Common myeloid progenitor, CD34-positive (primary cell): ENCODE results near the gene ITGA7.

ENCODE experiments used
- CTCF ChIA-PET: fragments of 350-600 bp; sonication (Branson Sonifier 250); formaldehyde crosslinking; loops from one replicate; lab custom pipeline; 2021; ENCODE audit warnings: antibody characterized with exemption; lab: Charles Lee
- POLR2A ChIA-PET: fragments of 350-600 bp; sonication (Branson Sonifier 250); formaldehyde crosslinking; loops from one replicate; lab custom pipeline; 2021; ENCODE audit warnings: antibody characterized with exemption; lab: Charles Lee
- DNase-seq, 3 donors: peaks; one replicate each; pipeline versions ENCODE4 v3.0.0 to v3.0.0-alpha.2; 2013
- H3K27ac ChIP-seq, 2 experiments: 1 replicate in 1 of 2; 2 replicates in 1 of 2; pipeline ENCODE4 v1.7.0; 2013; ENCODE audit warnings: inconsistent platforms in 2 of 2, low read length in 2 of 2, mild to moderate bottlenecking in 2 of 2, low read depth in 1 of 2, moderate library complexity in 1 of 2; ENCODE audit not compliant: severe bottlenecking in 2 of 2, insufficient read depth in 1 of 2, poor library complexity in 1 of 2
- H3K27me3 ChIP-seq, 5 experiments: replicated peaks in 2 of 5; 1 replicate in 3 of 5; 2 replicates in 2 of 5; pipeline versions ENCODE4 v1.6.1 to v1.7.0; 2013; ENCODE audit warnings: low read length in 4 of 5, mild to moderate bottlenecking in 2 of 5, moderate library complexity in 2 of 5, inconsistent platforms in 1 of 5; ENCODE audit not compliant: insufficient read depth in 5 of 5, control insufficient read depth in 4 of 5
- H3K36me3 ChIP-seq, 4 experiments: 1 replicate in 2 of 4; 2 replicates in 2 of 4; pipeline versions ENCODE4 v1.6.1 to v1.7.0; 2013; ENCODE audit warnings: low read length in 3 of 4, control low read depth in 1 of 4, mild to moderate bottlenecking in 1 of 4; ENCODE audit not compliant: control insufficient read depth in 4 of 4, insufficient read depth in 4 of 4
- H3K4me1 ChIP-seq, 4 experiments: 1 replicate in 3 of 4; 2 replicates in 1 of 4; pipeline versions ENCODE4 v1.6.1 to v1.7.1; 2013; ENCODE audit warnings: low read length in 3 of 4, mild to moderate bottlenecking in 3 of 4, control low read depth in 1 of 4, inconsistent platforms in 1 of 4, moderate library complexity in 1 of 4; ENCODE audit not compliant: control insufficient read depth in 4 of 4, insufficient read depth in 4 of 4; ENCODE audit errors: control extremely low read depth in 1 of 4
- H3K4me3 ChIP-seq, 7 experiments: 1 replicate in 4 of 7; 2 replicates in 3 of 7; pipeline versions ENCODE4 v1.5.1 to v1.7.0; 2013; ENCODE audit warnings: mild to moderate bottlenecking in 7 of 7, low read length in 6 of 7, moderate library complexity in 6 of 7, inconsistent platforms in 2 of 7, low read depth in 2 of 7, control low read depth in 1 of 7; ENCODE audit not compliant: insufficient read depth in 4 of 7, control insufficient read depth in 1 of 7; ENCODE audit errors: extremely low read depth in 1 of 7
- H3K9me3 ChIP-seq, 5 experiments: 1 replicate in 4 of 5; 2 replicates in 1 of 5; pipeline versions ENCODE4 v1.6.1 to v1.7.1; 2013; ENCODE audit warnings: low read length in 4 of 5, mild to moderate bottlenecking in 2 of 5, inconsistent platforms in 1 of 5, low read depth in 1 of 5, moderate library complexity in 1 of 5; ENCODE audit not compliant: control insufficient read depth in 4 of 5, insufficient read depth in 2 of 5; ENCODE audit errors: control extremely low read depth in 1 of 5
- WGBS: methylation state at CpG from one replicate; pipeline ENCODE4 v1.1.5; 2013; ENCODE audit not compliant: insufficient coverage; 5-methylcytosine and 5-hydroxymethylcytosine counted together

Gene ITGA7

DNA sequence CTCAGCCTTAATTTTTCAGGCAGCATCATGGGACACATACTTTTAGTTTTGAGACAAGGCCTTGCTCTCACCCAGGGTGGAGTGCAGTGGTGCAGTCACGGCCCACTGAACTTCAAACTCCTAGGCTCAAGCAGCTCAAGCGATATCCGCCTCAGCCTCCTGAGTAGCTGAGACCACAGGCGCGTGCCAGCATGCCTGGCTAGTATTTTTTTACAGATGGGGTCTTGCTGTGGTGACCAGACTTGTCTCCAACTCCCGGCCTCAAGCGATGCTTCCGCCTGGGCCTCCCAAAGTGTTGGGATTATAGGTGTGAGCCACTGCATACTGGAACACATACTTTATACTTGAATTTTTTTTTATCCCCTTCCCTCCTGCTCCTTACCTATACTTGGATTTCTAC, 15.2 kb upstream of the ITGA7 start:
- peaks cover 3 to 49% (median 38%) of the 10 kb centered on the region in 4 experiments for H3K36me3 ChIP-seq
- no peaks in the 10 kb centered on the region for H3K27me3 ChIP-seq
- no peak overlapping the region for H3K27ac ChIP-seq
- peaks cover 6 to 21% (median 14%) of the 10 kb centered on the region in 4 experiments for H3K4me1 ChIP-seq
- H3K4me3 ChIP-seq = no peak overlapping the region
- 97% methylated on average over 5 of the region's 8 CpGs for WGBS
- no peak for DNase-seq
- POLR2A ChIA-PET = no interaction called here
- H3K9me3 ChIP-seq = no peaks in the 10 kb centered on the region
- CTCF ChIA-PET = interaction anchor here (1.3 to 7.3 kb wide), 3 partner anchors 13 to 73 kb away, joined by 3 to 119 read pairs (median 5); a partner anchor contains a TSS

DNA sequence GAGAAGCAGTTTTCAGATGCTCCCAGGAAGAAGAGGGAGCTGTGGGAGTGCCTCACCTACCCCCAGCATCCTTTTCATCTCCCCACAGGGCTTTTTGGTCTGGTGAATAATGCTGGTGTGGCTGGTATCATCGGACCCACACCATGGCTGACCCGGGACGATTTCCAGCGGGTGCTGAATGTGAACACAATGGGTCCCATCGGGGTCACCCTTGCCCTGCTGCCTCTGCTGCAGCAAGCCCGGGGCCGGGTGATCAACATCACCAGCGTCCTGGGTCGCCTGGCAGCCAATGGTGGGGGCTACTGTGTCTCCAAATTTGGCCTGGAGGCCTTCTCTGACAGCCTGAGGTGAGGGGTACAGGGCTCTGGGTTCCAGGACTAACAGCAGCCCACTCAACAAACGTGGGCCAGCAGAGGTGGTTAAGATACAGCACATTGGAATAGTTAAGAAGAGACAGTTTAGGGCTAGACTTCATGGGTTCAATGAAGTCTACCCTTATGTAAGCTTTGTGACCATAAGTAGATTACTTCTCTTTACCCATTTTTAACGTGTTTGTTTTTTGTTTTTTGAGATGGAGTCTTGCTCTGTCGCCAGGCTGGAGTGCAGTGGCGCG, 14.0 kb upstream of the ITGA7 start:
- H3K9me3 ChIP-seq = no peaks in the 10 kb centered on the region
- ChIA-PET POLR2A (interaction anchor here (0.9 kb wide), 1 partner anchor 8 kb away, joined by 3 read pairs; no protein-coding TSS in a partner anchor), CTCF (interaction anchor here (1.7 to 7.3 kb wide), 3 partner anchors 8 to 16 kb away, joined by 4 to 119 read pairs (median 26); partner anchors contain the start of gene CD63)
- WGBS = 97% methylated on average over 13 of the region's 14 CpGs
- no peak for DNase-seq
- no peak overlapping the region for H3K4me3 ChIP-seq
- H3K27me3 ChIP-seq = no peaks in the 10 kb centered on the region
- H3K4me1 ChIP-seq = peaks cover 0 to 21% (median 13%) of the 10 kb centered on the region in 4 experiments
- H3K36me3 ChIP-seq = peaks cover 3 to 41% (median 35%) of the 10 kb centered on the region in 4 experiments
- no peak overlapping the region for H3K27ac ChIP-seq

DNA sequence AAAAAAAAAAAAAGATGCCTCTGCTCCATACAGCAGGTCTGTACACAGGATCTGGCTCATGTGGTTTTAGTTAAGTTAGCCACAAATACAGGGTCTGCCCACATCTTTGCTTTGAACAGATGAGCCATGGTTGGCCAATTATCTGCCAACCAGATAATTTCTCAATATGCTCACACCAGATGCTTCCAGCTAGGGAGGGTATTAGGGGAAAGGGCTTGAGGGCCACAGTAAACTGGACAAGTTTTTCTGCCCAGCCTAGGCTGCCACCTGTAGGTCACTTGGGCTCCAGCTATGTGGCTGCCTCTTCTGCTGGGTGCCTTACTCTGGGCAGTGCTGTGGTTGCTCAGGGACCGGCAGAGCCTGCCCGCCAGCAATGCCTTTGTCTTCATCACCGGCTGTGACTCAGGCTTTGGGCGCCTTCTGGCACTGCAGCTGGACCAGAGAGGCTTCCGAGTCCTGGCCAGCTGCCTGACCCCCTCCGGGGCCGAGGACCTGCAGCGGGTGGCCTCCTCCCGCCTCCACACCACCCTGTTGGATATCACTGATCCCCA, 13.3 kb upstream of the ITGA7 start:
- no peaks in the 10 kb centered on the region for H3K9me3 ChIP-seq
- peak in 2 of 3 donors; percentile 46 to 48 for DNase-seq
- POLR2A ChIA-PET = interaction anchor here (0.9 kb wide), 1 partner anchor 8 kb away, joined by 3 read pairs; no protein-coding TSS in a partner anchor
- no peaks in the 10 kb centered on the region for H3K27me3 ChIP-seq
- no peak overlapping the region for H3K4me3 ChIP-seq
- H3K36me3 ChIP-seq = peaks cover 3 to 35% (median 33%) of the 10 kb centered on the region in 4 experiments
- 93% methylated on average over 9 of the region's 9 CpGs for WGBS
- H3K27ac ChIP-seq = no peak overlapping the region
- CTCF ChIA-PET = interaction anchor here (0.6 to 7.3 kb wide), 7 partner anchors 9 to 65 kb away, joined by 3 to 119 read pairs (median 6); partner anchors contain the start of gene CD63
- H3K4me1 ChIP-seq = peaks cover 0 to 23% (median 15%) of the 10 kb centered on the region in 4 experiments

DNA sequence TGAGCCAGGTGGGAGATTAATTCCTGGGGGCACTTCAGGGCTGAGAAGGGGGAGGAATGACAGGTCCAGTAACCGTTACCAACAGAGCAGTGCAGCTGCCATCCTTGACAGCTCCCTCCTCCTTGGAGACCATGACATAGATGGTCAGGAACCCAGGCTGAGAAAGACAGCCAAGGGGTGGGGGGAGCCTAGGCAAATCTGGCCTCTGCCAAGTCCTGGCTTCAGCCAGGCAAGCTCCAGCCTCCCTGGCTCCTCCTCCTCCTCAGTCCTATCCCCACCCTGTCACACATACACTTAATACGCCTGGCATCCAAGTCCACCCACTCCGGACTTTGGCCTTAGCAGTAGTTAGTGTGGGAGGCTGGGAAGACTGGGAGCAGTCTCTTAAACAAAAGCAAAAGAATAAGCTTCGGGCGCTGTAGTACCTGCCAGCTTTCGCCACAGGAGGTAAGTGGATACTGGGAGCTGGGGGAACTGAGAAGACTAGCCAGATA, 12.4 kb upstream of the ITGA7 start, which contains the start of gene RDH5:
TSS of gene RDH5 (plus strand) at position 323 of the 494 bp plus-strand sequence. CDS start 792 bp downstream, outside the sequence.
- H3K4me1 ChIP-seq = peaks cover 3 to 31% (median 22%) of the 10 kb centered on the region in 4 experiments
- CTCF ChIA-PET = interaction anchor here (0.6 to 7.3 kb wide), 9 partner anchors 8 to 69 kb away, joined by 3 to 119 read pairs (median 5); partner anchors contain the start of gene CD63
- H3K27me3 ChIP-seq = no peaks in the 10 kb centered on the region
- POLR2A ChIA-PET = no interaction called here
- peaks cover 3 to 29% (median 27%) of the 10 kb centered on the region in 4 experiments for H3K36me3 ChIP-seq
- H3K4me3 ChIP-seq = no peak within 1 kb of the TSS
- no peaks in the 10 kb centered on the region for H3K9me3 ChIP-seq
- no peak within 1 kb of the TSS for H3K27ac ChIP-seq
- no peak for DNase-seq
- WGBS = 93% methylated on average over 5 of the region's 6 CpGs

DNA sequence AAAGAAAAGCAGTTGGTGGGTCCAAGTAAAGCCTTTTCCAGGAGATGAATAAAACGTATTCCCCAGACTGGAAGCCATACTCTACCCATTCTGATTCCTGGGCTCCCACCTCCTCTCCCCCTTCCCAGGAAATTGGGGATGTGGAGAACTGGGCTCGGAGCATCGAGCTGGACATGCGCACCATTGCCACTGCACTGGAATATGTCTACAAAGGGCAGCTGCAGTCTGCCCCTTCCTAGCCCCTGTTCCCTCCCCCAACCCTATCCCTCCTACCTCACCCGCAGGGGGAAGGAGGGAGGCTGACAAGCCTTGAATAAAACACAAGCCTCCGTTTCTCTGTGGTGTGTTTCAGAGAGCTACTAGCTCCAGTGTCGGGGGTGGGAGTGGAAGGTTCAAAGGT, 11.7 kb upstream of the ITGA7 start:
- 92% methylated on average over 2 of the region's 7 CpGs for WGBS
- H3K27ac ChIP-seq = no peak overlapping the region
- no peaks in the 10 kb centered on the region for H3K9me3 ChIP-seq
- DNase-seq = no peak
- no peak overlapping the region for H3K4me3 ChIP-seq
- peaks cover 3 to 27% (median 19%) of the 10 kb centered on the region in 4 experiments for H3K4me1 ChIP-seq
- ChIA-PET POLR2A (no interaction called here), CTCF (interaction anchor here (0.9 to 7.3 kb wide), 7 partner anchors 11 to 61 kb away, joined by 3 to 119 read pairs (median 7); partner anchors contain the start of gene CD63)
- H3K36me3 ChIP-seq = peaks cover 3 to 24% (median 23%) of the 10 kb centered on the region in 4 experiments
- no peaks in the 10 kb centered on the region for H3K27me3 ChIP-seq

DNA sequence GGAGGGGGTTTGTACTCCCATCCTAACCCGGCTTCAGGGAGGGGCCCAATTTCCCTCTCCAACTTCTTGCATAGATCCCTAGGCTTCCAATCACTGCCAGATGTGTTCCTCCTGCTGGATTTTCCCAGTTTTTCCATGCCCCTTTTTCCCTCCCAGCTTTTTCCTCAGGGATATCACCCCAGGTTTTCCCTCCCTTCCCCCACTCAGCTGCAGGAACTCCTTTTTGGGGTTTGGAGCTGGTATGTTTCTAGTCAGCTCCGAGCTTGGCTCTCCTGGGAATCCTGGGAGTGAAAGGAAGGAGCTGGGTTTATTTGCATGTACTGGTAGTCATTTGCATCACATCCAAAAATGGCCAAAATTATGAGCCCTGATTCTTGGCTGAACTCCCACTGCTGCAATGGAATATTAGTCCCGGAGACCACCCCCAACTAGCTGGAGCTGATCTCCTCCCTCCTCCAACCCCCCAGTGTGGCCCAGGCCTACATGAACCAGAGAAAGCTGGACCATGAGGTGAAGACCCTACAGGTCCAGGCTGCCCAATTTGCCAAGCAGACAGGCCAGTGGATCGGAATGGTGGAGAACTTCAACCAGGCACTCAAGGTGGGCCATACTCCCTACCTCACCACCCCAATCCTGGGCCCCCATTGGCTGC, 11.0 kb upstream of the ITGA7 start:
- H3K27me3 ChIP-seq = no peaks in the 10 kb centered on the region
- WGBS = 100% methylated on average over 1 of the region's 4 CpGs
- H3K9me3 ChIP-seq = no peaks in the 10 kb centered on the region
- H3K27ac ChIP-seq = no peak overlapping the region
- POLR2A ChIA-PET = interaction anchor here (0.7 to 1.1 kb wide), 2 partner anchors 19 to 51 kb away, joined by 3 read pairs; no protein-coding TSS in a partner anchor
- no peak overlapping the region for H3K4me3 ChIP-seq
- H3K4me1 ChIP-seq = peaks cover 3 to 27% (median 19%) of the 10 kb centered on the region in 4 experiments
- peaks cover 0 to 18% (median 17%) of the 10 kb centered on the region in 4 experiments for H3K36me3 ChIP-seq
- CTCF ChIA-PET = interaction anchor here (2.3 to 7.3 kb wide), 4 partner anchors 11 to 56 kb away, joined by 7 to 119 read pairs (median 18); partner anchors contain the start of gene CD63
- no peak for DNase-seq
